GM19025 (cell line): Measurements from ENCODE around the gene AGAP1.

Source experiments
- ATAC-seq: cut with Tn5 transposase; IDR thresholded peaks from one replicate; pipeline ENCODE4 v1.9.1; 2021; ENCODE audit warnings: mild to moderate bottlenecking, low read depth, moderate library complexity; ENCODE audit not compliant: unreplicated experiment

Gene AGAP1

DNA sequence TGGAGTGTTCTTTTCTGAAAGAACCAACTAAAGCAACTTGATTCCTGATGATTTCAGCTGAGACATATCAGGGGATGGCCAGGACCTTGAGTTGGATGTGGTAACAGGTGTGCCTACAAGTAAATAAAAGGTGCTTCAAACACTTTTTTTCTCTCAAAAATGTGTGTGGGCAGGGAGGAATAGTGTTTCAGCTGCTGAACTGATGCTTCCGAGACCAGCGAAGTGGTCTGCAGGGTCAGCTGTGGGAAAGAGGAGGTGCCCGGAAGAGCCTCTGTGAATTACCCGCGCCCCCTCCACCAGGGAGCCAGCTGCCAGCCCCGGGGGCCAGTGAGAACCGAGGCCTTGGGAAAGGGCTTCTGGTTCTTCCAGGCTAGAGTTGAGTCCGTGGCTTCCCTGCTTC, 425.0 kb downstream of the AGAP1 start:
- ATAC-seq: no peak

GRCh38 chr2:235920216-235920865, 426.5 kb downstream of the AGAP1 start:
- ATAC-seq: no peak

- no peak for ATAC-seq
Measured at GRCh38 chr2:235921508-235922191, 427.8 kb downstream of the AGAP1 start.

- no peak for ATAC-seq
Measured at GRCh38 chr2:235922839-235923238, 429.0 kb downstream of the AGAP1 start.

- ATAC-seq: no peak
Measured at GRCh38 chr2:235923859-235924674, 430.2 kb downstream of the AGAP1 start.

DNA sequence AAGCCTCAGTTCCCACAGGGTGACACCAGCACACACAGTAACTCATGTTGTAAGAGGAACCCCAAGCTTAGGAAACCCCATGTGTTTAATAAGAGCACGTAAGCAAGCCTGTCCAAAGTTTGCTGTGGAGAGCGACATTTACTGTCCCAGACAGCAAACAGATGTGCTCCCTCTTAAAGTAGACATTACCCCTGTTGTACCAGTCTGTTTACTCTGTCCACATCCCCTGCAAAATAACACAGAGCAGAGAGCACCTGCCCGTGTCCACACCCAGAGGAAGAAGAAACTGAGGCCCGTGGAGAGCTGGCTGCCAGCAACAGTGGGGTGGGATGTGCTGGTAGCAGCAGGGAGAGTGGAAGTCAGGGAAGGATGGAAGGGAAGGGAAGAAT, 430.8 kb downstream of the AGAP1 start:
- no peak for ATAC-seq

DNA sequence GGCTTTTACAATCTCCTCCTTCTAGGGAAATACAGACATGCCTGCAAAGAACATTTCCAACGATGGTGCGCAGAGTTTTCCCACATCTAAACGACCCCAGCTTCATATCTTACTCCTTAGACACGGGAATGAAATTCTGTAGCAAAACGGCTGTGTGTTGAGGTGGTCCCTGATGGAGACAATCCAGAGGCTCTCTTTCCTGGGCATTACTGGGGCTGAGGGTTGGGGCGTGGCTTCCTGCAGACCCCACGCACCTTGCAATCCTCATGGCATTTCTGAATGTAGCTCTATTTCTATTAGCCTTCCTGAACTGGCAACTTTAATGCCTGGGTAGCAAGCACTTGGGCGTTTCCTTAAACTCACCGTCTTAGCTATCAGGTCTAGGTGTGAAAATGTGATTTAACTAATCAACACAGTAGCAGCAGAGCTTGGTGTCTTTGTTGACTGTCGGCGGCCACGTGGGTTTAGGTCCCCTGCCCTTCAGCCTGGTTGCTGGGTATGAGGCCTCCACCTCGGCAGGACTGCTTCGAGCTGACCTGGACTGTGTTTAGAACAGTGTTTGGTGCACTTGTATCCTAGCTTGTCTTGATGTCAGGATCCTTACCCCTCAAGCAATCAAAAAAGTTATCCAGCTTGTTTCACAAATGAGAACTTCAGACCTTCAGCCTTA, 431.5 kb downstream of the AGAP1 start:
- no peak for ATAC-seq

GRCh38 chr2:235926229-235926628, 432.4 kb downstream of the AGAP1 start:
- ATAC-seq: no peak

DNA sequence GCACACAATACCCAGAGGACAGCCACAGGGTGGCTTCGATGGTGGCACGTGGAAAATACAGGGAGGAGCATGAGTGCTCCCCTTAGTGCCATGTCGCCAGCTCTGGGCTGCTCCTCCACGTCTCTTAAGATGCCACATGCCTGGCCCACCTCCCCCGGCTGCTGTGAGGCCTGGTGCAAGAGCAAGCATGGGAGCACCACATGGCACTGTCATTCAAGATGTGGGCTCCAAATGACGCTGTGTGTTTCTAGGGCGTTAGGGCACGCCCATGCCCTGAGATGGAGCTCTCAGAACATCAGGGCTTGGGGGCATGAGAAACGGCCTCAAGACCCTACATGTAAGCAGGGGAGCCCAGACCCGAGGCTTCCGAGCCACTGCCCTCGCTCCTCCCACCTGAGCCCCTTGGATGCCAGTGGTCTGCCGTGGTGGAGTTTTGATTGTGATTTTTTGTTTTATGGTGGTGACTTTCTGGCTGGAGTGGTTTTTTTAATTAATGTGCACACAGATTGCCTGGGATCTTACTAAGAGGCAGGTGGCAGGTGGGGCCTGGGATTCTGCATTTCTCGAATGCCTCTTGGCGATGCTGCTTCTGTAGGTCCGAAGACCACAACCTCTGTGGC, 435.0 kb downstream of the AGAP1 start:
- no peak for ATAC-seq

GRCh38 chr2:235930701-235931100, 436.9 kb downstream of the AGAP1 start:
- ATAC-seq: no peak

DNA sequence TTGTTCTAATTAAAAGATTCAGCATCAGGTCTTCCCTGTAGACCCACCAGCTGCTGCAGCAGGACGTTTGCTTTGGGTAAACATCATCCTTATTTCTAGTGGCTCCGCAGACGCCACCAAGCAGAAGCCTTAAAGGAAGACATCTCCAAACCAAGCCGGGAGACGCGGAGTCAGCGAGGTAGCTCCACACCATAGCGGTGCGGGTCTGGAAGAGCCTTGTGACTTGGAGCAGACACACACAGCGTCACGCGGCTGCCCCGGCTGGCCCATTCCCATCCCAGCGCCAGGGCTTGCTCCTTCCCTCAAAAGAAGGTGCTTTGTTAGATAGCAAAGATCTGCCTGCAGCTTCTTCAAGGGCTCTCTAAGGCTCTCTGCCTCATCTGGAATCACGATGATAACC, 437.8 kb downstream of the AGAP1 start:
- no peak for ATAC-seq

DNA sequence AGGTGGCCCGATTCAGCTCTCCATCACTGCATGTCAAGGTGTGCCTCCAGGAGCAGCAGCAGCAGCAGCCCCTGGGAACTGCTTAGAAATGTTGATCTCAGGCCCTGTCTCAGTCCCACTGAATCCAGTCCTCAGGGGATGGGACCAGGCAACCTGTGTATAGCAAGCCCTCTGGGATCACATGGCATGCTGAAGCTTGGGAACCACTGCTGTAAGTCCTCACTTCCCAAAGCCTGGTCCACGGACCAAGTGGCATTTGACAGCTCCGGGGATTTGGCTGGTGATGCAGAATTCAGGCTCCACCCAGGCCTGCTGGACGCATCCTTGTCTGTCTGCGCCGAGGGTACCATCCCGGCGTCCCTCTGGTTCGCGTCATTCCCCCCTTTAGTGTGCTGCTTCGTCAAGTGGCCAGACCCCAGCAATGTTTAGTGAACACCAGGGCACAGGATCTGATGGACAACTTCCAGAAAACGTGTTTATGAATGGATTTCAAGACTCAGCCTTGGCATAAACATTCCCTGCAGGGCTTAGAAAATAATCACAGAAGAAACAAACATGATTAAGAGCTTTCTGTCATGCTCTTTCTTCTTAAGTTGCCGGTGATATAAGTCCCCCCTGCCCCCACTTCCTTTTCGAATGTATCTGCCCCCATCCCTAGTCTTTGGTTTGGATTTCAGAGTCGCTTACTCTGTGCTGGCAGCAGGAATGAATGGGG, 440.4 kb downstream of the AGAP1 start:
- ATAC-seq: no peak

GRCh38 chr2:235934774-235935484, 441.1 kb downstream of the AGAP1 start:
- ATAC-seq: no peak

DNA sequence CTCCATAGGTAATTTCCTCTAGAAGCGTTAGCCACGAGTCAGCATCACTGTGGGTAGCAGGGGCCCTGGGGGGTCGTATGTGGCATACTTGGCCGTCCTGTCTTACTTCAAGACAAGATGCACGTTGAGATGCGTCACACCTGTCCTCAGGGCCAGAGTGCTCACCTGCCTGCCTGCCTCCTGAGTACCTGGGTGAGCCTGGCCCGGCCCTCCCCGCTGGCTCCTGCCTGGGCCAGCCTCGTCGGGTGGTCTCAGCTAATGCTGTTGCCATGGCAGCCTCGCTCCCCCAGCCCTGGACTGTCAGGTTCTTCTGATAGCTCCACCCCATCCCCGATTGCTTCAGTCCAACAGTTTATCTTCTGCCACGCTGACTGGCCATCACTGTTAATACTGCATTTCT, 441.9 kb downstream of the AGAP1 start:
- ATAC-seq: no peak

- no peak for ATAC-seq
Measured at GRCh38 chr2:235936493-235936892, 442.6 kb downstream of the AGAP1 start.

GRCh38 chr2:235937087-235937486, 443.2 kb downstream of the AGAP1 start:
- no peak for ATAC-seq

DNA sequence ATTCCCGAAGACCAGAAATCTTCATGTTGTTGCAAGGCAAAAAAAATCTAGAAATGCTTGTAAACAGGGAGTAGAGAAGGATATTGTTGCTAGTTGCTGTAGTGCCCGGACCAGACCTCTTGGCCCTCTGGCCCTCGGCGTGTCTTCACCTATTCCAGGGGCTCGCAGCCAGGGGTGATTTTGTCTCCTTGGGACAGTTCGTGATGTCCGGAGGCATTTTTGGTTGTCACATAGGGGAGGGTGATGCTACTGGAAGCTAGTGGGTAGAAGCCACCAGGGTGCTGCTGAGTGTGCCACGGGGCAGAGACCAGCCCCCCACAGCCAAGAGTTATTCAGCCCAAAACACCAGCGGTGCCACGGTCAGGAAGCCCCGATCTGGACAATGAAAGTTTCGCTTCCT, 443.7 kb downstream of the AGAP1 start:
- no peak for ATAC-seq

DNA sequence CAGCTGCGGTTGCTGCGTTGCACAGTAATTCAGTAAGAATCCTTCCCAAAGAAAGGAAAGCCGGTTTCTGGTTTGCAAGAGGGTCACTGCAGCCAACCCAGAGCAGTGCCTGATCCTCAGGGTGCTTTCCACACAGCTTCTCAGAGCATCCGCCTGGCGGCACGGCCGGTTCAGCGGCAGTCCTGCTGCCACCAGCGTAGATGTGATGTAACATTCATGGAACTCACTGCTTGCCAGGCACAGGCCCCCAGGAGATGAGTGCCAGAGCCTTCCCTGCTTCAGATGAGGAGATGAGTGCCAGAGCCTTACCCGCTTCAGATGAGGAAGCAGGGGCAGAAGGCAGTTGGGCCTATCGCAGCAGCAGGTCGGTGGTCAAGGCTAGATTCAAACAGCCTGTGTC, 444.1 kb downstream of the AGAP1 start:
- ATAC-seq: no peak

- no peak for ATAC-seq
Measured at GRCh38 chr2:235938611-235939010, 444.8 kb downstream of the AGAP1 start.
